Coronary artery (tissue), 2 donors: ENCODE measurements around the gene MACROH2A1.

Experiments used
- DNase-seq: peaks from one replicate; pipeline ENCODE4 v3.0.0-alpha.2; 2017; ENCODE audit warnings: low spot score
- H3K27ac ChIP-seq, 2 donors: fragments of 200-600 bp; sonication (generic); one replicate each; pipeline ENCODE4 v1.5.1; 2016 to 2019
- H3K4me3 ChIP-seq: fragments of 200-600 bp; sonication (generic); 2 replicates; pipeline ENCODE4 v1.5.1; 2016; ENCODE audit warnings: mild to moderate bottlenecking, moderate library complexity
- TF ChIP-seq, protein P1 (sequence below): fragments of 200-600 bp; sonication (generic); IDR thresholded peaks from one replicate; pipeline ENCODE4 v1.5.1; 2019; ENCODE audit warnings: antibody characterized with exemption

MACROH2A1 gene

DNA sequence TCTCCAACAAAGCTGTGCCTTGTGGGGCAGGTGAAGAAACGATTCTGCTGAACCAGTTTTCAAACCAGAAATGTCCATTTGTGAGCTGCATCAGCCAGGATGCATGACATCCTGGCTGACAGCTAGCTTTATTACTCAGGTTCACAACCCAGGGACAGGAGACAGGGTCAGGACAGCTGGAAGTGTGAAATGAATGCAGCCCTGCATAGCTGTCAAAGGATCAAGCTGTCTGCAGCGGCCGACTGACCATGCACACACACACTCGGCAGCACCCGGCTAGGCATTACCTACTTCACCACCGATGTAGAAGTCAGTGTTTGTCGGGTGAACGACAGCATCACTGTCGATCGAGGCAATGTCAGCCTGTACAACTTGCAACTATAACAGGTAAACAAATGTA, 48.5 kb downstream of the MACROH2A1 start:
- DNase-seq: no peak
- TF ChIP-seq, protein P1, sequence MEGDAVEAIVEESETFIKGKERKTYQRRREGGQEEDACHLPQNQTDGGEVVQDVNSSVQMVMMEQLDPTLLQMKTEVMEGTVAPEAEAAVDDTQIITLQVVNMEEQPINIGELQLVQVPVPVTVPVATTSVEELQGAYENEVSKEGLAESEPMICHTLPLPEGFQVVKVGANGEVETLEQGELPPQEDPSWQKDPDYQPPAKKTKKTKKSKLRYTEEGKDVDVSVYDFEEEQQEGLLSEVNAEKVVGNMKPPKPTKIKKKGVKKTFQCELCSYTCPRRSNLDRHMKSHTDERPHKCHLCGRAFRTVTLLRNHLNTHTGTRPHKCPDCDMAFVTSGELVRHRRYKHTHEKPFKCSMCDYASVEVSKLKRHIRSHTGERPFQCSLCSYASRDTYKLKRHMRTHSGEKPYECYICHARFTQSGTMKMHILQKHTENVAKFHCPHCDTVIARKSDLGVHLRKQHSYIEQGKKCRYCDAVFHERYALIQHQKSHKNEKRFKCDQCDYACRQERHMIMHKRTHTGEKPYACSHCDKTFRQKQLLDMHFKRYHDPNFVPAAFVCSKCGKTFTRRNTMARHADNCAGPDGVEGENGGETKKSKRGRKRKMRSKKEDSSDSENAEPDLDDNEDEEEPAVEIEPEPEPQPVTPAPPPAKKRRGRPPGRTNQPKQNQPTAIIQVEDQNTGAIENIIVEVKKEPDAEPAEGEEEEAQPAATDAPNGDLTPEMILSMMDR: no peak
- Histone ChIP-seq H3K4me3 (no peak overlapping the region), H3K27ac (no peak overlapping the region)

DNA sequence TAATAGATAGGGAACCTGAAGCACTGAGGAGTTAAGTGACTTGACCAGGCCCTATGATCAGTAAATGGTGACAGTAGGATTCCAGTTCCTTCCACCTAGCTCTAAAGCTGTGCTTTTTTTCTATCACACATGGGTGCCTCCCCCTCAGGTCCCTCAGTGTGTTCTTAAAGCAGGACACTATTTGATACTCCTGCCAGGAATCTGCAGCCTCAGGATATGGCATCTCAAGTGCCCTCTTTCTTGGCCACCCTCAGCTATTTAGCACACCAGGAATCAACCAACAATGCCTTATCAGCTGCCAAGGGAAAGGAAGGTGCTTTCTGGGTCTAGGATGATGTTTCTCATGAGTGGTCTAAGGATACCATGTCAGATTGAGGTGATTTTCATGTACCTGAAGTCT, 49.1 kb downstream of the MACROH2A1 start:
- DNase-seq: no peak
- Histone ChIP-seq H3K4me3 (no peak overlapping the region), H3K27ac (no peak overlapping the region)
- TF ChIP-seq, protein P1: no peak

DNA sequence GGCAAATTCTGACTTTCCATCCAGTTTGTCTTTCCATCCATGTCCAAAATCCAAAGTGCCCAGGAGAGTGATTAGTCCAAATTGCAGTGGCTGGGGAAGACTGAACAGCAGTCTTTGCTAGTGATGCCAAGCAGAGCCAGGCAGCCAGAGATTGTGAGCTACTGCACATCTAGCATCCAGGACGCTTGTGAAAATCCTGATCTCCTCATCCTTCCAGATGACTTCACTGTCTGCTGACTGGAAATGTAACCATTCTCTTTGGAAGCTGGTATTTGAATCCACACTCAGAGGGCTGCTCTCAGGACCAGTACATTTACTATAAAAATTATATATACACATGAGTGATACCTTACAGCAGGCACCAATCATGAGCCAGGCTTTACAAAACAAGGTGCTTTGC, 49.6 kb downstream of the MACROH2A1 start:
- no peak overlapping the region for H3K27ac ChIP-seq
- no peak overlapping the region for H3K4me3 ChIP-seq
- DNase-seq: no peak
- TF ChIP-seq, protein P1: no peak

DNA sequence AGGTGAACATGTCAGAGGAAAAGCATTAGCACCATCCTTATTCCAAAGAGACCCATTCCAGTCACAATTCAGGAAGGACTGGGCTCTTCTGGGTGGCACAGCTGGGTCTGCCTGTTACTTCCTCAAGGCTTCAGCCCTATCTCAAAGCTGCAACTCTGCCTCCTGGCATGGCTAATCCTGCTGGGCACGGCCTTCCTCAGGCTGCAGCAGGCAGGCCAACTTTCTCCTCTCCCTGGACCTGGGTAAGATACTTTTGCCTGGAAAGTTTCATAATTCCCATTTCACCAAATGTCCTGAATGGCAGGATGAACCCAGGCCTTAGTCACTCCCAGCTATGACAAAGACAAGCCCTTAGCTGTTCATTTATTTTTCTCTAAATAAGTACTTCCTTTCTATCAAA, 50.1 kb downstream of the MACROH2A1 start:
- H3K4me3 ChIP-seq: no peak overlapping the region
- no peak for DNase-seq
- TF ChIP-seq, protein P1: no peak
- H3K27ac ChIP-seq: no peak overlapping the region

DNA sequence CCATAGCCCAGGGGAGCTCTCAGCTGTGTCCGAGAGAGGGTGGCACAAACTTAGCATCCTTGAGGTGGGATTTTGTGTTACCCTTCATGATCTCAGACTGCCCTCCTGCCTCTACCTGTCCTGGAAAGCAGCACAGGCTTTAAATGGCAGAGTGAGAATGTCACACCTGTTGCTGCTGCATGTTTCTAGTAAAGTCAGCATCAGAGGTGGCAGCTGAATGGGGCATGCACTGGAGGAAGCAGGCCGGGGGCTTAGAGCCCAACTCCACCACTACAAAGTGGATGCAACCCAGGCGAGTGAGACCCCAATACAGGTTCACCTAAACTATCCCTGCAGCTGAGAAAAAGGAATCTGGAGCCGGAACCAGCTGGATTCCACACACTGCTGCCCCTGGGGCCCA, 51.6 kb downstream of the MACROH2A1 start:
- Histone ChIP-seq H3K27ac (no peak overlapping the region), H3K4me3 (no peak overlapping the region)
- DNase-seq: no peak
- TF ChIP-seq, protein P1: no peak

DNA sequence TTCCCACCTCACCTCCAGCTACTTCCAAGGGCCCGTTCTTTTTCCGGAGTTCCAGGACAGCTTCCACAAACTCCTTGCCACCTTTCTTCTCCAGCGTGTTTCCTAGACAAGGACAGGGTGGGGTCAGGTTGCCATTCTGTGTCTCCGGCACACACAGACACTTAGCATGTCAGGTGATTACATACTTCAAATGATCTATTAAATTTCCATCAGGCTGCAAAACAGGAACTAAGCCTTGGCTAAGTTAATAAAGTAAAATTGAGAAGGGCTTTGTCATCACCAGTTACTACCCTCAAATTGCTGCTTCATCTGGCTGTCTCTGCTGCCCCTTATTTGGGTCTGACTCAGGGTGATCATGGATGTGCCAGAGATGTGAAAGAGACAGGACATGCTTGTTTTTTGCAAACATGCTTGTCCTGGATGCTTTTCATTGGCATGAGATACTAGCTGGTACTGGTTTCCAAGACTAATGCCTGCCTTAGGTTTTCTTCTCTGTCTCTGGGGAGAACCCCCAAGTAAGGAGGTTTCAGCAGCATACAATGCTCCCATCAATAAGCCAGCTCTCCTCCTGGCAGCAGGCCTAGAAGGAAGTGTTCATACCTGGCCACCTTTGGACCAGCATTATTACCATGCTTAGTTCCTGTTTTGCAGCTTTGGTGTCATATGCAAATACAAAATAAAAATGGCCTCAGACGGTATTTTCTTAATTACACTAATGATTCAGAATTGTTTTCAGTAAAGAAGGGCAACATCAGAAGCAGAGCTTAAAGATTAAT, 52.9 kb downstream of the MACROH2A1 start:
- DNase-seq: no peak
- Histone ChIP-seq H3K4me3 (no peak overlapping the region), H3K27ac (no peak overlapping the region)
- TF ChIP-seq, protein P1: no peak

DNA sequence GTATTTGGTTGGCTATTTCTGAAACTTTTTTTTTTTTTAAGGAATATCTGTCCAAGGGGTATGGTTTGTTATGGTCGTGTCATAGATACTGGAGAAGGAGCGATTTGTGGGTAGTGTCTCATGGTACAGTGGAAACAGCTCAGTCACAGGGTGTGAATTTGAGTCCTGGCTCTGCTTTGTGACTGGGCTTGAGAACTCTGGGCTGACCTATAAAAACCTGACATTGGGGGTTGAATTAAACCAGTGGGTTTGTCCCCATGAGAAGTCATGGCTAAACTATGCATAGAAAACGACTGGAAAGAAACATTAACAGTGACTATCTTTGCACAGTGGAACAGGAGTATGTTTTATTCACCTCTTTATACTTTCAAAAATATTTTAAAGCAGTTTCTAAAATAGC, 54.7 kb downstream of the MACROH2A1 start:
- no peak overlapping the region for H3K4me3 ChIP-seq
- H3K27ac ChIP-seq: no peak overlapping the region
- no peak for DNase-seq
- TF ChIP-seq, protein P1: no peak
